ENCODE measurements around the gene TARDBP. TPM values are rescaled to one million over a fixed set of nuclear protein-coding genes. Genes with fewer than 3 reads are reported as not detected.

TARDBP gene
- polyA plus RNA-seq, 1 donor from 2014 or later = 129 TPM

- no peak overlapping the region for H3K27ac ChIP-seq (ENCODE audit: low read length)
- no peaks in the 10 kb centered on the region for H3K9me3 ChIP-seq (ENCODE audit: low read length)
- no peak overlapping the region for H3K9ac ChIP-seq (ENCODE audit: low read length)
Measured at GRCh38 chr1:11070876-11071275, 58.4 kb downstream of the TARDBP start.

GRCh38 chr1:11071463-11072215, 59.2 kb downstream of the TARDBP start:
- no peak overlapping the region for H3K4me2 ChIP-seq (ENCODE audit: low read length)
- H3K4me3 ChIP-seq (ENCODE audit: low read length) = no peak overlapping the region
- H3K27ac ChIP-seq (ENCODE audit: low read length) = no peak overlapping the region
- no peaks in the 10 kb centered on the region for H4K20me1 ChIP-seq (ENCODE audit: insufficient read depth)
- no peaks in the 10 kb centered on the region for H3F3A ChIP-seq (ENCODE audit: insufficient read depth, low read length, poor library complexity, severe bottlenecking)
- H3K79me2 ChIP-seq (replicated peaks; ENCODE audit: insufficient read depth, low read length) = no peaks in the 10 kb centered on the region
- no peaks in the 10 kb centered on the region for H3K27me3 ChIP-seq (ENCODE audit: insufficient read depth, low read depth, low read length)
- TF ChIP-seq EZH2 (IDR thresholded peaks at IDR 0.05; ENCODE audit: borderline replicate concordance, insufficient read depth, low read length, poor library complexity, severe bottlenecking) (no peak), EP300 (conservative IDR thresholded peaks at IDR 0.05; ENCODE audit: poor library complexity, severe bottlenecking) (no peak), SMC3 (conservative IDR thresholded peaks at IDR 0.05; ENCODE audit: poor library complexity) (no peak), MXI1 (conservative IDR thresholded peaks at IDR 0.05; ENCODE audit: poor library complexity, severe bottlenecking) (no peak)
- H3K9me2 ChIP-seq (ENCODE audit: insufficient read depth, low read length) = no peaks in the 10 kb centered on the region
- H2AFZ ChIP-seq (ENCODE audit: low read depth, low read length) = no peak overlapping the region
- H3K9me3 ChIP-seq (ENCODE audit: low read length) = no peaks in the 10 kb centered on the region
- H3K36me3 ChIP-seq (ENCODE audit: insufficient read depth, low read length) = peaks cover 5% of the 10 kb centered on the region
- H3K9ac ChIP-seq (ENCODE audit: low read length) = no peak overlapping the region

More at GRCh38 chr1:11070876-11071275, 58.4 kb downstream of the TARDBP start:
- no peak overlapping the region for H3K4me2 ChIP-seq (ENCODE audit: low read length)
- H3K79me2 ChIP-seq (replicated peaks; ENCODE audit: insufficient read depth, low read length) = no peaks in the 10 kb centered on the region
- no peaks in the 10 kb centered on the region for H3K9me2 ChIP-seq (ENCODE audit: insufficient read depth, low read length)
- H3F3A ChIP-seq (ENCODE audit: insufficient read depth, low read length, poor library complexity, severe bottlenecking) = no peaks in the 10 kb centered on the region
- H3K36me3 ChIP-seq (ENCODE audit: insufficient read depth, low read length) = peaks cover 5% of the 10 kb centered on the region
- no peak overlapping the region for H2AFZ ChIP-seq (ENCODE audit: low read depth, low read length)
- TF ChIP-seq MXI1 (conservative IDR thresholded peaks at IDR 0.05; ENCODE audit: poor library complexity, severe bottlenecking) (no peak), SMC3 (conservative IDR thresholded peaks at IDR 0.05; ENCODE audit: poor library complexity) (no peak), TAF1 (IDR thresholded peaks at IDR 0.05; ENCODE audit: low read depth) (no peak), RAD21 (conservative IDR thresholded peaks at IDR 0.05) (no peak), EZH2 (IDR thresholded peaks at IDR 0.05; ENCODE audit: borderline replicate concordance, insufficient read depth, low read length, poor library complexity, severe bottlenecking) (no peak), POLR2AphosphoS5 (IDR thresholded peaks at IDR 0.05) (no peak), REST (IDR thresholded peaks at IDR 0.05; ENCODE audit: borderline replicate concordance) (no peak), EP300 (conservative IDR thresholded peaks at IDR 0.05; ENCODE audit: poor library complexity, severe bottlenecking) (no peak)
- TF ChIP-seq, protein P1, sequence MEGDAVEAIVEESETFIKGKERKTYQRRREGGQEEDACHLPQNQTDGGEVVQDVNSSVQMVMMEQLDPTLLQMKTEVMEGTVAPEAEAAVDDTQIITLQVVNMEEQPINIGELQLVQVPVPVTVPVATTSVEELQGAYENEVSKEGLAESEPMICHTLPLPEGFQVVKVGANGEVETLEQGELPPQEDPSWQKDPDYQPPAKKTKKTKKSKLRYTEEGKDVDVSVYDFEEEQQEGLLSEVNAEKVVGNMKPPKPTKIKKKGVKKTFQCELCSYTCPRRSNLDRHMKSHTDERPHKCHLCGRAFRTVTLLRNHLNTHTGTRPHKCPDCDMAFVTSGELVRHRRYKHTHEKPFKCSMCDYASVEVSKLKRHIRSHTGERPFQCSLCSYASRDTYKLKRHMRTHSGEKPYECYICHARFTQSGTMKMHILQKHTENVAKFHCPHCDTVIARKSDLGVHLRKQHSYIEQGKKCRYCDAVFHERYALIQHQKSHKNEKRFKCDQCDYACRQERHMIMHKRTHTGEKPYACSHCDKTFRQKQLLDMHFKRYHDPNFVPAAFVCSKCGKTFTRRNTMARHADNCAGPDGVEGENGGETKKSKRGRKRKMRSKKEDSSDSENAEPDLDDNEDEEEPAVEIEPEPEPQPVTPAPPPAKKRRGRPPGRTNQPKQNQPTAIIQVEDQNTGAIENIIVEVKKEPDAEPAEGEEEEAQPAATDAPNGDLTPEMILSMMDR (IDR thresholded peaks at IDR 0.05; ENCODE audit: poor library complexity, severe bottlenecking) = no peak
- H3K27me3 ChIP-seq (ENCODE audit: insufficient read depth, low read depth, low read length) = no peaks in the 10 kb centered on the region
- H3K4me3 ChIP-seq (ENCODE audit: low read length) = no peak overlapping the region
- no peaks in the 10 kb centered on the region for H4K20me1 ChIP-seq (ENCODE audit: insufficient read depth)

All from neural cell (in vitro differentiated cells).